Esophagus (tissue), 2 donors: Measurements from ENCODE around the gene NPLOC4. TPM values are rescaled to one million over a fixed set of nuclear protein-coding genes. Genes with fewer than 3 reads are reported as not detected.

ENCODE experiments used
- H3K27ac ChIP-seq, 2 donors: one replicate each; pipeline ENCODE4 v1.5.1; 2013; ENCODE audit warnings: low read depth in 2 of 2, mild to moderate bottlenecking in 2 of 2, inconsistent platforms in 1 of 2, low read length in 1 of 2, moderate library complexity in 1 of 2
- H3K27me3 ChIP-seq, 2 donors: one replicate each; pipeline ENCODE4 v1.6.1; 2013; ENCODE audit warnings: low read length in 2 of 2, control low read depth in 1 of 2, mild to moderate bottlenecking in 1 of 2; ENCODE audit not compliant: insufficient read depth in 2 of 2, control insufficient read depth in 1 of 2
- H3K36me3 ChIP-seq, 2 donors: one replicate each; pipeline ENCODE4 v1.6.1; 2013; ENCODE audit warnings: low read length in 1 of 2; ENCODE audit not compliant: control insufficient read depth in 2 of 2, insufficient read depth in 2 of 2
- H3K4me1 ChIP-seq, 2 donors: one replicate each; pipeline ENCODE4 v1.6.1; 2013; ENCODE audit warnings: low read length in 1 of 2; ENCODE audit not compliant: control insufficient read depth in 2 of 2, insufficient read depth in 2 of 2
- H3K4me3 ChIP-seq, 2 donors: one replicate each; pipeline ENCODE4 v1.5.1; 2013; ENCODE audit warnings: low read length in 2 of 2, mild to moderate bottlenecking in 2 of 2, low read depth in 1 of 2, moderate library complexity in 1 of 2
- H3K9me3 ChIP-seq, 2 donors: one replicate each; pipeline ENCODE4 v1.6.1; 2013; ENCODE audit warnings: mild to moderate bottlenecking in 2 of 2, low read depth in 1 of 2, low read length in 1 of 2, moderate library complexity in 1 of 2; ENCODE audit not compliant: control insufficient read depth in 2 of 2, insufficient read depth in 1 of 2
- WGBS, 2 donors: extraction: QIAGEN DNeasy Blood & Tissue Kit; methylation state at CpG; one replicate each; pipeline ENCODE4 v1.1.7; 2013; 5-methylcytosine and 5-hydroxymethylcytosine counted together
- polyA plus RNA-seq, 2 donors: library from polyadenylated mRNA; stranded (reverse); fragments of 200-250 nt; gene quantifications; one replicate each; pipeline ENCODE4 v1.2.3, GENCODE V29; 2013
- donor health status: healthy with polysubstance abuse.
- donor health status: Bipolar disorder and iron deficiency.

Gene NPLOC4
- polyA plus RNA-seq, 2 donors: 30.6 to 38.8 TPM

DNA sequence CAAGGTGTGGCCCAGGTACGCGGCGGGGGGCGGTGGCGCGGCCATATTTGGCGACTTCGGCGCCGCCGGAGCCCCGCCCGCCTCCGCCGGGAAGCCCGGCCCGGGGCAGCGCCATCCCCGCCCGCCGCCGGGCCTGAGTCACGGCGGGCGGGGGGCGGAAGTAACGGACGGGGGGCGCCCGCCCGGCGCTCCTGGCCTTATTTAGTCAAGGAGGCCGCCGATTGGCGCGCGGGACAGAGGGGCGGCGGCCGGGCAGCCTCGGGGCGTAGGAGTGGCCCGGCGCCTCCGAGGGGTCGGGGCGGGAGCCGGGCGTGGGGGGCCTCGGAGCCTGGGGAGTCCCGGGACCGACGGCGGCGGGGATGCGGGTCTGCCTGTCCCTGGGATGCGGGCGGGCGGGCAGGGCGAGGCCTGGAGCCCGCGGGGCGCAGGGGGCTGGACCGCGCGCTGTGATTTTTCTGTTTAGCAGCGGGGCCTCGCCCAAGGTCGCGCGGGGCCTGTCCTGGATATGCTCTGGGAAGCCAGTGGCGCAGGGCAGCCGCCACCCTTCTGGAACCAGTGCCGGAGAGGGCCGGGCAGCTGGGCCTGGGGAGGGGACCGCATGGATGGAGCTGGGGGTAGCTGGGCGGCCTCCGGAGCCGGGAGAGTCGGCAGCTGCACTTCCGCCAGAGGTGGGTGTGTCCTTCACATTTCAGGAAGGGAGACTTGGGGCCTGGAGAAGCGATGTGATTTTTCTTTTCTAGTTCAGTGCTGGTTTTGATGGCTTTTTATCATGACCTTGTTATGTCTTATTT is 122.0 kb downstream of the NPLOC4 start:
- 1% methylated on average over 63 to 82 of the region's 82 CpGs for WGBS, 2 donors
- Histone ChIP-seq H3K27me3 (no peaks in the 10 kb centered on the region), H3K27ac (peak overlapping the region; percentile 100), H3K36me3 (peaks cover 0 to 23% of the 10 kb centered on the region in 2 donors), H3K4me3 (peak overlapping the region; percentile 77 to 80), H3K4me1 (peaks cover 9 to 20% of the 10 kb centered on the region in 2 donors), H3K9me3 (no peaks in the 10 kb centered on the region)

DNA sequence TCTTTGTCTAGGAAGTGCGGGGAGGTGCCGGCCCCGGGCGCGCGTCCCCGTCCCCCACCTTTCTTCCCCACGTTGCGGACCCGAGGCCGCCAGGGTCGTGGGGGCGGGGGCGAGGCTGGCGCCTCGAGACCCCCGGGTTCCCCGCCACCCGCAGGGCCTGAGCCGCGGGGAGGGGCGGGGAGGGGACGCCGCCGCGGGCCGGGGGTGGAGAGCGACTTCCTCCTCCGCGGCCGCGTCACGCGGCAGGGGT is 122.5 kb downstream of the NPLOC4 start:
- Histone ChIP-seq H3K9me3 (no peaks in the 10 kb centered on the region), H3K27me3 (no peaks in the 10 kb centered on the region), H3K36me3 (peaks cover 4 to 27% of the 10 kb centered on the region in 2 donors), H3K4me1 (peaks cover 9 to 14% of the 10 kb centered on the region in 2 donors), H3K4me3 (peak overlapping the region; percentile 77 to 80), H3K27ac (peak overlapping the region; percentile 100)
- 1% methylated on average over 18 to 34 of the region's 34 CpGs for WGBS, 2 donors

DNA sequence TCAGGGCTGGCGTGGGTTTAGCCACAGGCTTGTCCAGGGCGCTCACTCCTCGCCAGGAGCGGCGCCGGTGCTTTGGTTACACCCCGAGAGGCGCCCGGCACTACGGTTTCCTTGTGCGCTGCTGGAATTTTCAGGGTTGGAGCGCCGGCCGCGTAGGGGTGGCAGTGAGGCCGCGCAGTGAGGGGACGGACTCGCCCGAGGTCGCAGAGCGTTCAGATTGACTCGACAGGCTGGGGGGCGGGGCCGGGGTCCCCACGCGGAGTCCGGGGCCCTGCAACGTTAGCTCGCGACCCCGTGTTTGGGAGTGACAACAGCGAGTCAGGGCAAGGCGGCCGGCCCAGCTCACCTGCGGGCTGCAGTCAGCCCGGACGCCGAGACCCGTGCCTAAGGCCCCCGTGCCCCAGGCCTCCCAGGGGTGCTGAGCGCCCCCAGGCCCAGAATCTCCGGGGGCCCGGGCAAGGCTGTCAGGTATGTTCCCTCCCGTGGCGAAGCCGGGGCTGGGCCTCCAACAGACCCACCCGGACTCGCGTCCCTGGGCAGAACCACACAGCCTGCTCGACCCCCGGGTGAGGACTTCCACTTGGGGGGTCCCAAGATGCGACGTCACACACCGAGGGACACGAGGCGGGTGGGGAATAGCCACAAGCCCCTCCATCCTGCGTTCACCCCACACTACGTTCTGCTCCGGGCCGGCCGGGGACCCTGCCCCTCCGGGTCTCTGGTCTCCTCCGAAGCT is 123.0 kb downstream of the NPLOC4 start:
- H3K4me3 ChIP-seq: peak overlapping the region; percentile 77 to 80
- H3K27ac ChIP-seq: peak overlapping the region; percentile 100
- H3K9me3 ChIP-seq: no peaks in the 10 kb centered on the region
- H3K27me3 ChIP-seq: no peaks in the 10 kb centered on the region
- H3K4me1 ChIP-seq: peaks cover 9 to 11% of the 10 kb centered on the region in 2 donors
- H3K36me3 ChIP-seq: peaks cover 9 to 27% of the 10 kb centered on the region in 2 donors
- WGBS, 2 donors: 1% methylated on average over 64 of the region's 64 CpGs

DNA sequence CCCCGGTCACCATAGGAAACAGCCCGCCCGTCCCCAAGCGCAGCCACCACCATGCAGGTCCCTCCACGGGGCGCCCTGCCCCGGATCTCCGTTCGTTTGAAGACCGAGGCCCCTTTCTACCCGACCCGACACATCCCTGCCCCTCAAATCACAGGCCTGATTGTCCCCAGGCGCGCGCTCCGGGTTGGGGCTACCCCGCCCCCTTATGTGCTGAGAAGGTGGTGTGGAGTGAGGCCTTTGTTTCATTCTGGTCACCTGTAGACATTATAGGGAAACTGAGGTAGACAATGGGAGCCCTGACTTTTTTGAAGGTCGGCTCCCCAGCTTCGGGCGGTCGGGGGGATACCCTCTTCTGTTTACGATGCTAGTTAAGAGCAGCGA is 123.5 kb downstream of the NPLOC4 start:
- H3K27me3 ChIP-seq: no peaks in the 10 kb centered on the region
- peak overlapping the region; percentile 100 for H3K27ac ChIP-seq
- peaks cover 9 to 29% of the 10 kb centered on the region in 2 donors for H3K36me3 ChIP-seq
- peak overlapping the region; percentile 77 to 80 for H3K4me3 ChIP-seq
- H3K9me3 ChIP-seq: no peaks in the 10 kb centered on the region
- H3K4me1 ChIP-seq: peaks cover 6% of the 10 kb centered on the region in 2 donors
- 1% methylated on average over 23 of the region's 23 CpGs for WGBS, 2 donors

DNA sequence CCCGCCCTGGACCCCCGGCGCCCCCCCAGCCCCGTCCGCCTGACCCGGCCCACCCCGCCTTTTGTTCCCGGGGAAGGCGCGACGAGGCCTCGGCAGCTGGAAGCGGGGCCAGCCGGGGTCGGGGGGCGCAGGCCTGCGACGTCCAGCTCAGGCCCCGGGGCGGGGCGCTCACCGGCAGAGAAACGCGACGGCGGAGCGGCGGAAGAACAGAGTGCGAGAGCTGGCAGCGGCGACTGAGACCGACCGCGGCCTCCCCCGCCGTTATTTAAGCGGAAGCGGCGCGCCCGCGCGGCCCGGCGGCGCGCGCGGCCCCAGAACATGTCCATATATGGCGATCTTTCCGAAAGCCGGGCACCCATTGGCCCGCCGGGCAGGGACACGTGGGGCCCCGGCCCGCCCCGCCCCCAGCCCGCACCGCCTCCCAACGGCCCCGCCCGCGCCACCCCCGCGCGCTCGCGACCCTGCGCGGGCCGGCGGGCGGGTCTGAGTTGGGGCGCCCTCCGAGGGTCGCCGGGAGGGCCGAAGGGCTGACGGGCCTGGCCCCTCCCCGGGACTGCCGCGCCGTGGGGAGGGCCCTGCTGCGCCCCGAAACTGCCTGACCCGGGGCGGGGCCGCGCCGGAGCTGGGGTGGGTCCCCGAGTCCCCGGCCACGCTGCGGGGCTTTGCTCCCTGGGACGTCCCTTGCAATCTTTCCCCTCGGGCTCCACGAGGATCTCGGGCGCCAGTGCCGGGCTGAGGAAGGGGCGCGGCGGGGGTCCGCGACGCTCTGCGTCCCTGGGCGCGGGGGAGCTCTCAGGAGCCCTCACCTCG is 124.1 kb downstream of the NPLOC4 start, which contains the start of gene ACTG1:
TSS of gene ACTG1 (minus strand) at position 238 of the 810 bp plus-strand sequence. CDS start 445 bp downstream, outside the sequence.
- Histone ChIP-seq H3K4me1 (peaks cover 6% of the 10 kb centered on the region in 2 donors), H3K4me3 (peak within 1 kb of the TSS; percentile 77 to 80), H3K27ac (peak within 1 kb of the TSS; percentile 100), H3K27me3 (no peaks in the 10 kb centered on the region), H3K9me3 (no peaks in the 10 kb centered on the region), H3K36me3 (peaks cover 9 to 29% of the 10 kb centered on the region in 2 donors)
- 1% methylated on average over 92 to 111 of the region's 111 CpGs for WGBS, 2 donors

DNA sequence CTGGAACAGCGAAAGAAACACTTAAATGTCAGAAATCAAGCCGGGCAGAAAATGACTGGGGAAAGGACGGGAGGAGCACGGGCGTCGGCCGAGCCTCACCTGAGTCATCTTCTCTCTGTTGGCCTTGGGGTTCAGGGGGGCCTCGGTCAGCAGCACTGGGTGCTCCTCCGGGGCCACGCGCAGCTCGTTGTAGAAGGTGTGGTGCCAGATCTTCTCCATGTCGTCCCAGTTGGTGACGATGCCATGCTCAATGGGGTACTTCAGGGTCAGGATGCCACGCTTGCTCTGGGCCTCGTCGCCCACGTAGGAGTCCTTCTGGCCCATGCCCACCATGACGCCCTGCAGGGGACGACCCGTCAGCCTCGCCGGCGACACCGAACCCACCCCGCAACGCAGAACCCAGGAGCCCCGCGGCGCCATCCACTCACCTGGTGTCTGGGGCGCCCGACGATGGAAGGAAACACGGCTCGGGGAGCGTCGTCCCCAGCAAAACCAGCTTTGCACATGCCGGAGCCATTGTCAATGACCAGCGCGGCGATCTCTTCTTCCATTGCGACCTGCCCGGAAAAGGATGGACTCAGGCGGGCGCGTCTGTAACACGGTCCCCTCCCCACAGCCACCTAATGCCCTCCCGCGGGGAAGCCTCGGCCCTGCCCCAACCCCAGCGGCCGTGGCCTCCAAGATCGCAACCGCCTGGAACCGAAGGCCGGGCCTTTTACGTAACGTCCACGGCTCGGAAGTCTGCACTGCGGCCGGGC is 124.9 kb downstream of the NPLOC4 start:
- no peaks in the 10 kb centered on the region for H3K9me3 ChIP-seq
- WGBS, 2 donors: 1% methylated on average over 52 to 62 of the region's 62 CpGs
- peak overlapping the region; percentile 97 to 100 for H3K27ac ChIP-seq
- no peaks in the 10 kb centered on the region for H3K27me3 ChIP-seq
- H3K4me3 ChIP-seq: peak overlapping the region; percentile 77 to 80
- peaks cover 9 to 29% of the 10 kb centered on the region in 2 donors for H3K36me3 ChIP-seq
- peaks cover 0 to 6% of the 10 kb centered on the region in 2 donors for H3K4me1 ChIP-seq

DNA sequence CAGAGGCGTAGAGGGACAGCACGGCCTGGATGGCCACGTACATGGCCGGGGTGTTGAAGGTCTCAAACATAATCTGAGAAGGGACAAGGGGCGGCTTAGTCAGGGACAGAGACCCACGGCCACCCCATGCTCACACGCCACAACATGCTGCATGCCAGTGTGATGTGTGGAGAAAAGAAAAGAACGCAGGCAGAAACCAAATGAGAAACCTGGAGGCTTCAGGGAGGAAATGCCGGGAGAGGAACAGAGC is 125.4 kb downstream of the NPLOC4 start:
- Histone ChIP-seq H3K9me3 (no peaks in the 10 kb centered on the region), H3K27ac (peak overlapping the region; percentile 97 to 100), H3K36me3 (peaks cover 9 to 29% of the 10 kb centered on the region in 2 donors), H3K4me3 (peak overlapping the region; percentile 77 to 80), H3K4me1 (peaks cover 0 to 4% of the 10 kb centered on the region in 2 donors), H3K27me3 (no peaks in the 10 kb centered on the region)
- 1% methylated on average over 9 of the region's 9 CpGs for WGBS, 2 donors

DNA sequence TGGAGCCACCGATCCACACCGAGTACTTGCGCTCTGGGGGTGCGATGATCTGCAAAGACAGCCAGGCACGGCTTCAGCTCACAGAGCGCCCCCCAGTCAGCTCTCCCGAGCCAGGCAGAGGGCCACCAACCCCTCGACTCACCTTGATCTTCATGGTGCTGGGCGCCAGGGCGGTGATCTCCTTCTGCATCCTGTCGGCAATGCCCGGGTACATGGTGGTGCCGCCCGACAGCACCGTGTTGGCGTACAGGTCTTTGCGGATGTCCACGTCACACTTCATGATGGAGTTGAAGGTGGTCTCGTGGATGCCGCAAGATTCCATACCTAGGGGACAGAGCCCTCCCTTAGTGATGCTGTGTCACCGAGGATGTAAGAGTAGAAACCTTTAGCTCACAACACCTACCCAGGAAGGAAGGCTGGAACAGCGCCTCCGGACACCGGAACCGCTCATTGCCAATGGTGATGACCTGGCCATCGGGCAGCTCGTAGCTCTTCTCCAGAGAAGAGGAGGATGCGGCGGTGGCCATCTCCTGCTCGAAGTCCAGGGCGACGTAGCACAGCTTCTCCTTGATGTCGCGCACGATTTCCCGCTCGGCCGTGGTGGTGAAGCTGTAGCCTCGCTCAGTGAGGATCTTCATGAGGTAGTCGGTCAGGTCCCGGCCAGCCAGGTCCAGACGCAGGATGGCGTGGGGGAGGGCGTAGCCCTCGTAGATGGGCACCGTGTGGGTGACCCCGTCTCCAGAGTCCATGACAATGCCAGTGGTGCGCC is 125.9 kb downstream of the NPLOC4 start:
- peak overlapping the region; percentile 77 to 80 for H3K4me3 ChIP-seq
- no peaks in the 10 kb centered on the region for H3K9me3 ChIP-seq
- H3K4me1 ChIP-seq: peaks cover 0 to 2% of the 10 kb centered on the region in 2 donors
- no peaks in the 10 kb centered on the region for H3K27me3 ChIP-seq
- H3K27ac ChIP-seq: peak overlapping the region; percentile 97 to 100
- H3K36me3 ChIP-seq: peaks cover 9 to 29% of the 10 kb centered on the region in 2 donors
- WGBS, 2 donors: 1 to 2% methylated on average over 48 of the region's 48 CpGs
